Right atrium auricular region (tissue), 2 donors: ENCODE data around the gene NTF4. TPM values are rescaled to one million over a fixed set of nuclear protein-coding genes. Genes with fewer than 3 reads are reported as not detected.
"Not testable (repeated sequence)": the region's sequence is repeated elsewhere in the genome, so short reads cannot be mapped to it uniquely, and the experiment has no call there.

Source experiments
- DNase-seq: peaks from one replicate; pipeline ENCODE4 v3.0.0-alpha.2; 2019; ENCODE audit warnings: low spot score
- H3K27ac ChIP-seq, 2 donors: fragments of 200-600 bp; sonication (generic); 1 replicate in 1 of 2; 2 replicates in 1 of 2; pipeline ENCODE4 v1.5.1; 2016 to 2019
- H3K27me3 ChIP-seq, 2 donors: fragments of 200-600 bp; sonication (generic); one replicate each; pipeline versions ENCODE4 v1.5.1 to v1.6.0; 2017 to 2019
- H3K36me3 ChIP-seq: fragments of 200-600 bp; sonication (generic); one replicate; pipeline ENCODE4 v1.5.1; 2016
- H3K4me1 ChIP-seq, 2 donors: fragments of 200-600 bp; sonication (generic); one replicate each; pipeline versions ENCODE4 v1.5.1 to v1.6.0; 2017 to 2019
- H3K4me3 ChIP-seq, 2 donors: fragments of 200-600 bp; sonication (generic); 1 replicate in 1 of 2; 2 replicates in 1 of 2; pipeline ENCODE4 v1.5.1; 2017 to 2019; ENCODE audit warnings: mild to moderate bottlenecking in 1 of 2, moderate library complexity in 1 of 2
- H3K9me3 ChIP-seq, 2 donors: fragments of 200-600 bp; sonication (generic); one replicate each; pipeline ENCODE4 v1.5.1; 2019
- total RNA-seq, 2 donors: library from RNA; depleted of rRNA; stranded (reverse); fragments of >200 nt; gene quantifications; one replicate each; pipeline ENCODE4 v1.1.0, GENCODE V29; 2016
- TF ChIP-seq, protein P1 (sequence below), 2 donors: fragments of 200-600 bp; sonication (generic); IDR thresholded peaks; one replicate each; pipeline ENCODE4 v1.5.1; 2019; ENCODE audit warnings: antibody characterized with exemption in 2 of 2

NTF4 gene
- total RNA-seq, 2 donors from 2014 or later, result not detected

DNA sequence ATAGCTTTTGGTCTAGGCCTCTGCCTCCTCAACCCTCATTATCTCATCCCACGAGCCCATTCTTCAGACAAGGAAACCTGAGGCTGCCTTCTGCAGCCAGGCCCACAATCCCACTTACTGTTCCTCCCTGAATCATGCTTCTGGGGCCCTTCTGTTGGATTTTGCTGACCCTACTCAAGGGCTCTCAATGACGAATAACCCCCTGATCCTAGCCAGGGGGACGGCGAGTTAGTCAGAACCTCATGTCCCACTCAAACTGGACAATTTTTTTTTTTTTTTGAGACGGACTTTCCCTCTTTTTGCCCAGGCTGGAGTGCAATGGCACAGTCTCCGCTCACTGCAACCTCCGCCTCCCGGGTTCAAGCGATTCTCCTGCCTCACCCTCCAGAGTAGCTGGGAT lies 42.5 kb downstream of the NTF4 start:
- DNase-seq, result no peak
- no peaks in the 10 kb centered on the region for H3K9me3 ChIP-seq
- TF ChIP-seq, protein P1, sequence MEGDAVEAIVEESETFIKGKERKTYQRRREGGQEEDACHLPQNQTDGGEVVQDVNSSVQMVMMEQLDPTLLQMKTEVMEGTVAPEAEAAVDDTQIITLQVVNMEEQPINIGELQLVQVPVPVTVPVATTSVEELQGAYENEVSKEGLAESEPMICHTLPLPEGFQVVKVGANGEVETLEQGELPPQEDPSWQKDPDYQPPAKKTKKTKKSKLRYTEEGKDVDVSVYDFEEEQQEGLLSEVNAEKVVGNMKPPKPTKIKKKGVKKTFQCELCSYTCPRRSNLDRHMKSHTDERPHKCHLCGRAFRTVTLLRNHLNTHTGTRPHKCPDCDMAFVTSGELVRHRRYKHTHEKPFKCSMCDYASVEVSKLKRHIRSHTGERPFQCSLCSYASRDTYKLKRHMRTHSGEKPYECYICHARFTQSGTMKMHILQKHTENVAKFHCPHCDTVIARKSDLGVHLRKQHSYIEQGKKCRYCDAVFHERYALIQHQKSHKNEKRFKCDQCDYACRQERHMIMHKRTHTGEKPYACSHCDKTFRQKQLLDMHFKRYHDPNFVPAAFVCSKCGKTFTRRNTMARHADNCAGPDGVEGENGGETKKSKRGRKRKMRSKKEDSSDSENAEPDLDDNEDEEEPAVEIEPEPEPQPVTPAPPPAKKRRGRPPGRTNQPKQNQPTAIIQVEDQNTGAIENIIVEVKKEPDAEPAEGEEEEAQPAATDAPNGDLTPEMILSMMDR (IDR thresholded peaks at IDR 0.05), result no peak
- no peak overlapping the region for H3K4me3 ChIP-seq
- H3K4me1 ChIP-seq, result peaks cover 0 to 26% of the 10 kb centered on the region in 2 donors
- H3K27me3 ChIP-seq, result no peaks in the 10 kb centered on the region
- H3K27ac ChIP-seq, result no peak overlapping the region
- no peaks in the 10 kb centered on the region for H3K36me3 ChIP-seq

DNA sequence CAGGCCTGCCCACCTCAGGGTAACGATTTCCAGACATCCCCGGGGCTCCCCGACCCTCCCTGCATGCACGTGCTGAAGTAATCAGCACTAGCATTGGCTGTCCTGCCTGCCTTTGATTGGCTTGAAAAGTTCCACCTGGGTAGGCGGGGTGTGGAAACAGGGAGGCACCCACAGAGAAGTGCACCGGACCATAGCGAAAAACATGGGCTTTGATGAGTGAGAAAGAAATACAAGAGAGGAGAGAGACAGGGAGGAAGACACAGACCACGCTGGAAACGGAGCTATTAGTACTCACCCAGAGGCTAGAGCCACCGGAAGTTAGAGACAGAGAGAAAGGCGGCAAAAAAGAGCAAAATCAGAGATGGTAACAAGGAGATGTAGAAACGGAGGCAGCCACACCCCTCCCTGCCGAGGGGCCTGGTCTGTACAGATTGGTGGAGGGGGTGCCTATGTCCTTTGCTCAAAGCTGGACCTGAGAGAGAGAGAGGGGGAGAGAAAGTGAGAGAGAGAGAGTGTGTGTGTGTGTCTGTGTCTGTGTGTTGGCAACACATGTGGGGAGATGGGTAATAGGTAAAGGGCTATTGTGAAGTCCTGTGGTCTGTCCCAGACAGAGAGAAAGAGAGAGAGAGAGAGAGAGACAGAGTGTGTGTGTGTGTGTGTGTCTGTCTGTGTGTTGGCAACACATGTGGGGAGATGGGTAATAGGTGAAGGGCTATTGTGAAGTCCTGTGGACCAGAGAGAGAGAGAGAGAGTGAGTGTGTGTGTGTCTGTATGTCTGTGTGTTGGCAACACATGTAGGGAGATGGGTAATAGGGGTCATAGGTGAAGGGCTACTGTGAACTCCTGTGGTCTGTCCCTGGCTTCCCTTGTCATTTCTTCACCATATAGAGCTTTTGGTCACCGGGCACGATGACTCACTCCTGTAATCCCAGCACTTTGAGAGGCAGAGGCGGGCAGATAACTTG lies 43.4 kb downstream of the NTF4 start:
- Histone ChIP-seq H3K27me3 (no peaks in the 10 kb centered on the region), H3K36me3 (no peaks in the 10 kb centered on the region), H3K27ac (no peak overlapping the region), H3K4me1 (peaks cover 0 to 27% of the 10 kb centered on the region in 2 donors), H3K4me3 (no peak overlapping the region), H3K9me3 (no peaks in the 10 kb centered on the region)
- no peak for DNase-seq
- TF ChIP-seq, protein P1 (IDR thresholded peaks at IDR 0.05), result no peak

DNA sequence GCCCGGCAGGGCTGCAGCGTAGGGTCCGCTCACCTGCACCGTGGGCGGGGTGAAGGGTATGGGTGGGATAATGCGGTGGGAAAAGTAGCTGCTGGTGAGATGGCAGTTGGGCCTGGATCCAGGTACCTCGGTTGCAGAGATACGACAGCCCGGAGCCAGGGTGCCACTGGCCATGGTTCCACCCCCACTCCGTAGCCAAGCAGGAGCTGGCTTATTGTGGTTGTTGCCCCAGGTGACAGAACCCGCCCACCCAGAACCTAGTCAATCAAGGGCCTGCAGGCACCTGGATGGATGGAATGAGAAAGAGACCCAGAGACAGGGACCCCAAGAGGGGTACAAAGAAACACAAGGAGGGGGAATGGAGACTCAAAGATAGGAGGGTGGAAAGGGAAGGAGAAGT lies 44.3 kb downstream of the NTF4 start:
- TF ChIP-seq, protein P1 (IDR thresholded peaks at IDR 0.05), result no peak
- Histone ChIP-seq H3K27ac (no peak overlapping the region), H3K4me1 (peaks cover 0 to 27% of the 10 kb centered on the region in 2 donors), H3K27me3 (no peaks in the 10 kb centered on the region), H3K9me3 (no peaks in the 10 kb centered on the region), H3K4me3 (no peak overlapping the region), H3K36me3 (peaks cover 4% of the 10 kb centered on the region)
- DNase-seq, result no peak

DNA sequence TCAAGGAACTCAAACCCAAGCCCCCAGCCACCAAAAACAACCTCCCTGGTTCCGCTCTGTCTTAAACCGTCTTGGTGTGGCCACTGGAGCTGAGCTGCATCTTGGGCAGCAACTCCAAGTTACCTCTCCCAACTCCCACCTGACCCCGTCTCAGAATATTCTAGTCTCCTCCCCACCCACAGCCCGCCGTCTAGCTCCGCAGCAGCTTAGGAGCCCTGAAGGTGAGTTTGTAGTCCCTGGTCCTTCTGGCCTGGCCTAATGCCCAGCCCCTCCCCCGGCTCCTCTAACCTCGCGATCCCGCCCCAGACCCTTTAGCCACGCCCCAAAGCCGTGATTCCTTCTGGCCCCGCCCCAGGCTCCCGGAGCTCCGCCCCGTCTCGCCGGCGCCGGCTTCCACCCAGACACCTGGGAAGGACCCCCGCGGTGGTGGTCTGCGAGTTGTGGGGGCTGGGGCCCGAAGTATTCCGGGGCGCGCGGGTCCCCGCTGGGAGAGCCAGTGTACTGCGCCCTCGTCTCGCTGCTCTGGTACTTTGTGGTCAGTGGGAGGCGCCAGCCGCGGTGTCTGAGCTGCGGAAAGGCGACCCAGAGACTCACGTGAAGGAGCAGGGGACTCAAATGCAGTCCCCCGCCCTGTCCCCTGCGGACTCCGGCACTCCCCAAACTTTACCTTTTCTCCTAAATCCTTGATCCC lies 45.2 kb downstream of the NTF4 start:
- H3K36me3 ChIP-seq, result peaks cover 14% of the 10 kb centered on the region
- peaks cover 0 to 27% of the 10 kb centered on the region in 2 donors for H3K4me1 ChIP-seq
- H3K27ac ChIP-seq, result no peak overlapping the region
- peak overlapping the region; percentile 26 to 55 for H3K4me3 ChIP-seq
- no peaks in the 10 kb centered on the region for H3K9me3 ChIP-seq
- no peaks in the 10 kb centered on the region for H3K27me3 ChIP-seq
- no peak for DNase-seq
- TF ChIP-seq, protein P1 (IDR thresholded peaks at IDR 0.05), result no peak

DNA sequence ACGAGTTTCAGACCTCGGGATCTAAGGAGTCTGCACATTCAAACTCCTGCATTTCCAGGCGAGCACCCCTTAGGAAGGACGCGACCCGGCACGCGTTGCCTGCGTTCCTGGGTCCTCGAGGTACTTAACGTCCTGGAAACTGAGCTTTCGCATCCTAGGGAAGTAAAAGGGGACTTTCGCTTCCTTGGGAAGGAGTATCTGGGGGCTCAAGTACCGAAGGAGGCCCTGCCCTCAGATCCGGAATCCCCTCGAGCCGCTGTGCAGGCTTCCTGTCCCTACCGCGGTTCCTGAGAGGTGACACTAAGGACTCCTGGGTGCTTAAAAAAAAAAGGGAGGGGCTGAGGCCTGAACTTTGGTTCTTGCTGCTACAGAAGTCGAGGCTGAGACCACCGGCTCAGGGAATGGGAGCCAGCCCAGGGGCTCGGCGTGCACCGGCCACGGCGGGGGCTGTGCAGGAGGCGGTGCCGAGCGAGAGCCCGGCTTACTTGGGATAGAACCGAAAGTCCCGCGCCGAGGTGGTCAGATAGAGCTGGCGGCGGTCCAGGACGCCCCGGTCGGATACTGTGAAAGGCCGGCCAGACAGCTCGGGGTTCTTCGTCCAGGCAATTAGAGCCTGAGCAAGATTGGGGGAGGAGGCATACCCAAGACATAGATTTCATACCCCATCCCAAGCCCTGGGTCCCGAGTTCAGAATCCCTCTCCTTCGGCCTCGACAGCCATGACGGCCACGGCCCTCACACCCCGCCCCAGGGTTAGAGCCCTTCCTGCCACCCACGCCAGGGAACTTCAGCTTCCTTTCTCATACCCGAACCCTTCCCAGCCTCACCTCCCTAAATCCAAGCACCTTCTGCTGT lies 46.0 kb downstream of the NTF4 start:
- H3K9me3 ChIP-seq, H3K27me3 ChIP-seq, DNase-seq, H3K27ac ChIP-seq: not testable (repeated sequence)
- Histone ChIP-seq H3K36me3 (peaks cover 15% of the 10 kb centered on the region), H3K4me1 (peaks cover 0 to 27% of the 10 kb centered on the region in 2 donors), H3K4me3 (peak overlapping the region; percentile 27 to 55)
